GM19463 (cell line): ENCODE data around the gene ARFGAP2.

ENCODE experiments used
- ATAC-seq: cut with Tn5 transposase; IDR thresholded peaks from one replicate; pipeline ENCODE4 v1.9.1; 2021; ENCODE audit warnings: mild to moderate bottlenecking, moderate library complexity; ENCODE audit not compliant: unreplicated experiment

The ARFGAP2 gene

GRCh38 chr11:47188259-47188658 is 11.6 kb upstream of the ARFGAP2 start:
- ATAC-seq = no peak

- no peak for ATAC-seq
Measured at GRCh38 chr11:47187723-47188122, 11.0 kb upstream of the ARFGAP2 start.

- peak; percentile 11 for ATAC-seq
Measured at GRCh38 chr11:47186700-47187695, 10.3 kb upstream of the ARFGAP2 start.

- ATAC-seq = peak; percentile 59
Measured at GRCh38 chr11:47186076-47186699, 9.5 kb upstream of the ARFGAP2 start, which contains the start of gene PACSIN3. Gene PACSIN3, minus strand, starts transcription at chr11:47186434. Its CDS starts 3,707 bp downstream, at chr11:47182727.

- peak; percentile 12 for ATAC-seq
Measured at GRCh38 chr11:47185305-47186075, 8.8 kb upstream of the ARFGAP2 start.

GRCh38 chr11:47184711-47185304 is 8.1 kb upstream of the ARFGAP2 start:
- ATAC-seq = no peak

GRCh38 chr11:47183969-47184368 is 7.3 kb upstream of the ARFGAP2 start:
- ATAC-seq = no peak

GRCh38 chr11:47183031-47183856 is 6.6 kb upstream of the ARFGAP2 start:
- no peak for ATAC-seq

GRCh38 chr11:47182380-47182779 is 5.7 kb upstream of the ARFGAP2 start:
- no peak for ATAC-seq

GRCh38 chr11:47181271-47181670 is 4.6 kb upstream of the ARFGAP2 start:
- no peak for ATAC-seq

- no peak for ATAC-seq
Measured at GRCh38 chr11:47180006-47180787, 3.5 kb upstream of the ARFGAP2 start.

- peak; percentile 20 for ATAC-seq
Measured at GRCh38 chr11:47179655-47179991, 2.9 kb upstream of the ARFGAP2 start.

- ATAC-seq = no peak
Measured at GRCh38 chr11:47178737-47179654, 2.3 kb upstream of the ARFGAP2 start.

GRCh38 chr11:47178316-47178715 is 1.6 kb upstream of the ARFGAP2 start:
- ATAC-seq = no peak

- no peak for ATAC-seq
Measured at GRCh38 chr11:47177846-47178245, 1.2 kb upstream of the ARFGAP2 start.

GRCh38 chr11:47177229-47177845 is 658 bp upstream of the ARFGAP2 start:
- peak; percentile 41 for ATAC-seq

- no peak for ATAC-seq
Measured at GRCh38 chr11:47175746-47176327, 842 bp downstream of the ARFGAP2 start.
